RWPE1 (cell line): Measurements from ENCODE around the gene EML1.

Source experiments
- CTCF ChIA-PET: fragments of 350-600 bp; sonication (Branson Sonifier 250); formaldehyde crosslinking; extraction: SDS; loops from one replicate; lab custom pipeline; 2021; lab: Yijun Ruan, JAX
- POLR2A ChIA-PET: fragments of 400-600 bp; formaldehyde crosslinking; extraction: SDS; loops from one replicate; lab custom pipeline; 2020; ENCODE audit warnings: antibody characterized with exemption; ENCODE audit not compliant: low non-redundant PET; lab: Yijun Ruan, JAX
- DNase-seq: peaks from one replicate; pipeline ENCODE4 v3.0.0; 2012; ENCODE audit warnings: low spot score
- H3K27ac ChIP-seq: fragments of 450-650 bp; 2 replicates; pipeline ENCODE4 v1.5.1; 2017
- TF ChIP-seq, protein P1 (sequence below): fragments of 450-650 bp; conservative IDR thresholded peaks from 2 replicates; pipeline ENCODE4 v1.5.1; 2017; ENCODE audit warnings: low read depth, mild to moderate bottlenecking

Gene EML1

DNA sequence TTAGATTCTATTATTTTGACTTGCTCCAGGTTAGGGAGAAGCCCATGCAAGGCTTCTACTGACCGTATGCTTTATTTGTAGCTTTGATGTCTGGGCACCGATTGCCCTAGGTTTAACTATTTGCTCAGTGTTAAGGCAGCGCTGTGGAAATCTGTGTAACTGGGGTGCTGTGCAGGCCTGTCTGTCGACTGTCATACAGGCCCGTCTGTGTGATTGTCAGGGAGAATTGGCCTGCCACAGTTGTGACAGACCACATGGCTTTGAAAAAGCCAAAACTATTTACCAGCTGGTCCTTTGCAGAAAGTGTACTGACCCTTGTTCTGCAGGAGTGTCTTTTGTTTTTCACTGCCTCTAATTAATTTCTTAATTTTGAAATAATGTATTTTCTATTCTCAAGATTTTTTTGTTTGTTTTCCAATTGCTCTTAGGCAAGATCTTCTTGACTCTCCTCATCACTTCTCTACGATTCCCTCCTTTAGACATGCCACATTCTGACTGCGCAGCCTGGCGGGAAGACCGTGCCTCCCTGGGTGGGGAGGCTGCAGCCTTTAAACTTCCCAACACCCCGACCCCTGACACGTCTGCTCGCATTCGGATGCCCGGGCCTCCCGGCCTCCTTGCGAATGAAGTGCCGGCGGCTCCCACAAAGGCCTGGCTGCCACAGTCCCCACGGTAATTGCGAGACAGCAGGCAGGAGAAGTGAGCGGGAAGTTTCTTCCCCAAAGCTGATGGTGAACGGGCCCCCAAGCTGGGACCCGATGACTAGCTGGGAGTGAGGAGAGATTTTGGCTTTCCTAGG lies 173.0 kb downstream of the EML1 start:
- DNase-seq, result no peak
- TF ChIP-seq, protein P1, sequence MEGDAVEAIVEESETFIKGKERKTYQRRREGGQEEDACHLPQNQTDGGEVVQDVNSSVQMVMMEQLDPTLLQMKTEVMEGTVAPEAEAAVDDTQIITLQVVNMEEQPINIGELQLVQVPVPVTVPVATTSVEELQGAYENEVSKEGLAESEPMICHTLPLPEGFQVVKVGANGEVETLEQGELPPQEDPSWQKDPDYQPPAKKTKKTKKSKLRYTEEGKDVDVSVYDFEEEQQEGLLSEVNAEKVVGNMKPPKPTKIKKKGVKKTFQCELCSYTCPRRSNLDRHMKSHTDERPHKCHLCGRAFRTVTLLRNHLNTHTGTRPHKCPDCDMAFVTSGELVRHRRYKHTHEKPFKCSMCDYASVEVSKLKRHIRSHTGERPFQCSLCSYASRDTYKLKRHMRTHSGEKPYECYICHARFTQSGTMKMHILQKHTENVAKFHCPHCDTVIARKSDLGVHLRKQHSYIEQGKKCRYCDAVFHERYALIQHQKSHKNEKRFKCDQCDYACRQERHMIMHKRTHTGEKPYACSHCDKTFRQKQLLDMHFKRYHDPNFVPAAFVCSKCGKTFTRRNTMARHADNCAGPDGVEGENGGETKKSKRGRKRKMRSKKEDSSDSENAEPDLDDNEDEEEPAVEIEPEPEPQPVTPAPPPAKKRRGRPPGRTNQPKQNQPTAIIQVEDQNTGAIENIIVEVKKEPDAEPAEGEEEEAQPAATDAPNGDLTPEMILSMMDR, result no peak
- H3K27ac ChIP-seq, result no peak overlapping the region; the same call in 1 of the 2 replicates
- POLR2A ChIA-PET, result no interaction called here
- CTCF ChIA-PET, result interaction anchor here (0.6 kb wide), 2 partner anchors 22 to 330 kb away, joined by 3 to 5 read pairs; no protein-coding TSS in a partner anchor

DNA sequence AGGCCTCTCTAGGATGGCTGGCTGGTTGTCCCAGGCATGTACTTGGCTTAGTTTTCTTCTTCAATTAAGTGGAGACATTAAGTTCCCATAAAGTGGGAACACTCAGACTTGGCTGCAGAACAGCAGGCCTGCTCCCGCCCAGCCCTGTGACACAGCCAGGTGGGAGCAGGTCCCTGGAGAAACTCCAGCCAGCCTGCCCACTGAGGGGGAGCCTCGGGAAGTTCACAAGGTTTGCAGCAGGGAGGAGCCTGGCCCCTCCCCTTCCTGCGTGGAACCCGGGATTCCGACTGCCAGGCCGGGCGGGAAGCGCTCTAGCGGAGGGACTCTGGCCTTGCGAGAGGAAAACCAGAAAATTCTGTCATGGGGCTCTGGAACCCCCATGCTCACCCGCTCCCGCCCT lies 173.7 kb downstream of the EML1 start:
- CTCF ChIA-PET, result no interaction called here
- TF ChIP-seq, protein P1, result no peak
- H3K27ac ChIP-seq, result no peak overlapping the region; the same call in 1 of the 2 replicates
- no peak for DNase-seq
- POLR2A ChIA-PET, result no interaction called here

DNA sequence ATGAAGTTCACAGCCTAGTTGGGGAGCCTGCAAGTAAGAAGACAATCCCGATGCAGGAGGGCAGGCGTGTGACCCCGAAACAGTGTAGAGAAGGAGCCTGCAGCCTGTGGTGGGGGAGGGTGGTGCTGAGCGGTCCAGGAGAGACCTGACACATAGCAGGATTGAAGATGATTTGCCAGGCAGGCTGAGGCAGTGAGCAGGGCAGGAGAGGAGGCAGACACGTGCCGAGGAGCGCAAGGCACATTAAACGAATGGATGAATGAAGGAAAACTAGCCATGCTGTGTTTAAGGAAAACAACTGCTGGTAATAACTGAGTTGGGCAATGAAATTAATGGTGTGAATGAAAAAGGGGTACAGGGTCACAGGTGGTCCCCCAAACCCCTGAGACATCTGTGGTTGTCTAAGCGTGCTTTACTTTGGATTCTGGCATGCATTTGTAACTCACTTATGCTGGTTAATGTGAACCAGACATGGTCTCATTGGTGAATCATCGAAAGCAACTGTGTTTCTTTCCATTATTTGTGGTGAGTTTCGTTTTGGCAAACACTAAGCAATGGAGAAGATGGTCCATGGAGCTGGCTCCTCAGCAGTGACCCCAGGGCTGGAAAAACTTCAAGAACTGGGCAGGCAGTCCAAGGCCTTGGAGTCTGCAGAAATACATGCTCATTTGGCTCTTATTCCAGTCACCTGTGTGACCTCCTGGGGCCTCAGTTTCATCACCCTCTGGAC lies 175.1 kb downstream of the EML1 start:
- ChIA-PET POLR2A (no interaction called here), CTCF (interaction anchor here (0.7 kb wide), 1 partner anchor 224 kb away, joined by 4 read pairs; no protein-coding TSS in a partner anchor)
- DNase-seq, result no peak
- no peak overlapping the region for H3K27ac ChIP-seq
- TF ChIP-seq, protein P1, result no peak

DNA sequence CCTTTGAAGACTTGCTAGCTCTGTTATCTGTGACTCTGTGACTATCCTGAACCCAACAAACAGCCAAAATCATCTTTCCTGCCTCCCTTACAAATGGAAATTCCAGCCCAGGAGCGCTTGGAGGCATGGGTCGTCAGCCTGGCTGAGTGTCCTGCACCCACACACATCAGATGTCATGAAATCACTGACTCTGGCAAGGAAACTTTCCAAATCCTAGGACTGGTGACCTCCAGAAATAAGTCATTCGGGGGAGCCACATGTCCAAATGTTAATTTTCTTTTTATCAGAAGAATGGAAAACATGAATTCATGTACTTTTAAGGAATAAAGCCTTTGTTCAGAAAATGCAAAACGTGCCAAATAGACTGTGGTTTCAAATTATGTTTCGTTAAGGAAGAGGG lies 175.7 kb downstream of the EML1 start:
- H3K27ac ChIP-seq, result no peak overlapping the region
- POLR2A ChIA-PET, result no interaction called here
- CTCF ChIA-PET, result interaction anchor here (0.7 kb wide), 1 partner anchor 224 kb away, joined by 4 read pairs; no protein-coding TSS in a partner anchor
- DNase-seq, result no peak
- TF ChIP-seq, protein P1, result no peak

DNA sequence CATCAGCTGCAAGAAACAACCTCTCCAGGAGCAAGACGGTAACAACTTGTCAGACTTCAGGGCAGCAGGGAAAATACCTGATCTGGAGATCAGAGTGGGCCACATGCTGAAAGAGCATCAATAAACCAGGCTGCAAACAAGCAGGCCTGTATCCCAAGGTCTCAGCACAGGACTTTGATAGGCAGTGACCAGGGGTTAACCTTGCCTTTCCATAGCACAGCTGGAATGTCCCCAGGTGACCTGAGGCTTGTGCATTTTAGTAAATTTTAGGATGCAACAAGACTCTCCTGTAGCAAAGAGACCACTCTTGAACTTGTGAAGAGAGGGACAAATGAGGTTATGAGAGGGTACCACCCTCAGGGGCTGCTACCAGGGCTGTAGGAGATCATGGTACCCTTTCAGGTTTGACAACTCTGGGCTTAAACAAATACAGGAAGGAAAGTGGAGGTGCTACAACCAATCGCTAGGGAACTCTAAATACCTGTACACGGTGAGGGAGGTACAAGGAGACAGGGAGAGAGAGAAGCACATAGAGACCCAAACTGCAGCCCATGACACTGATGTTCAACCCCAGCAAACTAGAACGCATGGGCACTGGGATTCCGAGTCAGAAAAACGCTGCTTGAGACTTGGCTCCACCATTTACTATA lies 176.6 kb downstream of the EML1 start:
- no peak for DNase-seq
- ChIA-PET POLR2A (interaction anchor here (0.7 kb wide), 1 partner anchor 505 kb away, joined by 5 read pairs; no protein-coding TSS in a partner anchor), CTCF (no interaction called here)
- H3K27ac ChIP-seq, result no peak overlapping the region
- TF ChIP-seq, protein P1, result no peak
